Measurements from ENCODE around the gene MRPS9. TPM values are rescaled to one million over a fixed set of nuclear protein-coding genes. Genes with fewer than 3 reads are reported as not detected.

Gene MRPS9
- total and polyA plus RNA-seq, 2 of the 13 experiments (the other 11 are each of a cell fraction or from before 2014, with no cell fraction given) = 31.2 to 91.8 TPM

DNA sequence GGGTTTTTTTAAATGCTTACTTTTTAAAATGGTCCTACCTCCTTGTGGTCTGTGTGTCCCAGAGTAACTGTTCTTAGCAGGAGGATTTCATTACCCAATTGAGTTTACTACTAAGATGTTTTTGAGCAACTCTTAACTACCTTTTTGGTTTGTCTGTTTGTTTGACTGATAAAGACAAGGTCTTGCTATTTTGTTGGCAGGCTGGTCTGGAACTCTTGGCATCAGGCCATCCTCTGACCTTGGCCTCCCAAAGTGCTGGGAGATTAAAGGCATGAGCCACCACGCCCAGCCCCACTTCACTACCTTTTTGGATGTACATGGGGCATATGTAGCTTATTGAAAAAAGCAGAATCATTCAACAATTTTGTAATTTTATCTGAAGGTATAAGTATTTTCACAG is 14.9 kb downstream of the MRPS9 start (continued):
- no peak for TF ChIP-seq ZNF670 (CRISPR knock-in tag; IDR thresholded peaks at IDR 0.05; ENCODE audit: borderline replicate concordance)
- TF ChIP-seq IKZF4 (CRISPR knock-in tag; IDR thresholded peaks at IDR 0.05; ENCODE audit: borderline replicate concordance, low read depth, not compliant biosample characterization) = no peak
- TF ChIP-seq CBX2 (IDR thresholded peaks at IDR 0.05; ENCODE audit: low read depth, low read length) = no peak
- no peak for TF ChIP-seq CBX2 (CRISPR knock-in tag; IDR thresholded peaks at IDR 0.05; ENCODE audit: low read depth)
- TF ChIP-seq ZNF205 (CRISPR knock-in tag; IDR thresholded peaks at IDR 0.05) = no peak
- TF ChIP-seq RARA (CRISPR knock-in tag; IDR thresholded peaks at IDR 0.05) = peak; percentile 36; the same call in 1 of the 2 replicates
- TF ChIP-seq EED (CRISPR knock-in tag; IDR thresholded peaks at IDR 0.05) = no peak
- no peak for TF ChIP-seq CENPX (CRISPR knock-in tag; IDR thresholded peaks at IDR 0.05)
- TF ChIP-seq BHLHE40 (IDR thresholded peaks at IDR 0.05; ENCODE audit: low read length) = no peak
- no peak for TF ChIP-seq CREB1 (IDR thresholded peaks at IDR 0.05)
- TF ChIP-seq CREB1 (CRISPR knock-in tag; IDR thresholded peaks at IDR 0.05) = no peak
- TF ChIP-seq SRSF4 (IDR thresholded peaks at IDR 0.05; ENCODE audit: low read depth, low read length, poor library complexity, severe bottlenecking) = no peak
- TF ChIP-seq CERS6 (CRISPR knock-in tag; IDR thresholded peaks at IDR 0.05) = no peak
- TF ChIP-seq ATF1 (CRISPR knock-in tag; IDR thresholded peaks at IDR 0.05) = no peak
- no peak for TF ChIP-seq USF2 (IDR thresholded peaks at IDR 0.05; ENCODE audit: low read depth, low read length)
- no peak for TF ChIP-seq USF2 (CRISPR knock-in tag; IDR thresholded peaks at IDR 0.05; ENCODE audit: borderline replicate concordance)
- 0 out of 2 replicates have a peak, but pooled peaks have one; percentile 37 for TF ChIP-seq TARDBP (CRISPR knock-in tag; IDR thresholded peaks at IDR 0.05)
- no peak for TF ChIP-seq KAT7 (CRISPR knock-in tag; IDR thresholded peaks at IDR 0.05; ENCODE audit: borderline replicate concordance)
- no peak for TF ChIP-seq KMT2B (CRISPR knock-in tag; IDR thresholded peaks at IDR 0.05)
- TF ChIP-seq GATAD1 (CRISPR knock-in tag; IDR thresholded peaks at IDR 0.05) = no peak
- TF ChIP-seq REPIN1 (CRISPR knock-in tag; IDR thresholded peaks at IDR 0.05; ENCODE audit: borderline replicate concordance, low read depth) = peak; percentile 25; the same call in 1 of the 2 replicates
- TF ChIP-seq SALL1 (CRISPR knock-in tag; IDR thresholded peaks at IDR 0.05) = peak; percentile 52; the same call in 1 of the 2 replicates
- no peak for TF ChIP-seq NFKBIZ (CRISPR knock-in tag; IDR thresholded peaks at IDR 0.05)
- no peak for TF ChIP-seq ONECUT2 (CRISPR knock-in tag; IDR thresholded peaks at IDR 0.05)
- TF ChIP-seq, protein P1, sequence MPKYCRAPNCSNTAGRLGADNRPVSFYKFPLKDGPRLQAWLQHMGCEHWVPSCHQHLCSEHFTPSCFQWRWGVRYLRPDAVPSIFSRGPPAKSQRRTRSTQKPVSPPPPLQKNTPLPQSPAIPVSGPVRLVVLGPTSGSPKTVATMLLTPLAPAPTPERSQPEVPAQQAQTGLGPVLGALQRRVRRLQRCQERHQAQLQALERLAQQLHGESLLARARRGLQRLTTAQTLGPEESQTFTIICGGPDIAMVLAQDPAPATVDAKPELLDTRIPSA (CRISPR knock-in tag; IDR thresholded peaks at IDR 0.05; ENCODE audit: borderline replicate concordance) = no peak
- TF ChIP-seq ISL2 (CRISPR knock-in tag; IDR thresholded peaks at IDR 0.05) = 0 out of 2 replicates have a peak, but pooled peaks have one; percentile 45
- TF ChIP-seq ZSCAN5A (CRISPR knock-in tag; IDR thresholded peaks at IDR 0.05; ENCODE audit: borderline replicate concordance) = no peak

All from HepG2 (cell line).